T-helper 17 cell (primary cell): ENCODE measurements around the gene CDH1. TPM values are rescaled to one million over a fixed set of nuclear protein-coding genes. Genes with fewer than 3 reads are reported as not detected.

Experiments
- ATAC-seq: fragments of 150-1000 bp; cut with Tn5 transposase; 2 replicates; pipeline ENCODE4 v1.10.0; 2021; ENCODE audit warnings: mild to moderate bottlenecking, moderate library complexity
- DNase-seq, 3 donors: peaks; one replicate each; pipeline versions ENCODE4 v3.0.0 to v3.0.0-alpha.2; 2020 to 2021
- H3K9me3 ChIP-seq: one replicate; pipeline ENCODE4 v1.7.0; 2013; ENCODE audit warnings: low read length, mild to moderate bottlenecking; ENCODE audit not compliant: control insufficient read depth, poor library complexity, severe bottlenecking
- H3K27ac Mint-ChIP-seq: one replicate; pipeline ENCODE4 v1.8.0; 2022; ENCODE audit warnings: mild to moderate bottlenecking, moderate library complexity, mixed read lengths
- H3K27me3 Mint-ChIP-seq: one replicate; pipeline ENCODE4 v1.8.0; 2022; ENCODE audit warnings: mixed read lengths
- H3K36me3 Mint-ChIP-seq: one replicate; pipeline ENCODE4 v1.8.0; 2022; ENCODE audit warnings: low read depth, mixed read lengths
- H3K4me1 Mint-ChIP-seq: one replicate; pipeline ENCODE4 v1.8.0; 2022; ENCODE audit warnings: mild to moderate bottlenecking, mixed read lengths
- H3K4me3 Mint-ChIP-seq: one replicate; pipeline ENCODE4 v1.8.0; 2022; ENCODE audit warnings: mild to moderate bottlenecking, moderate library complexity, mixed read lengths
- total RNA-seq, 4 donors: library from RNA in 2 of 4; stranded (reverse) in 2 of 4; gene quantifications; one replicate each; pipeline ENCODE4 v1.2.3 and lab custom pipeline; 2022 to 2026

CDH1 gene
- total RNA-seq, 2 donors from 2014 or later: 0.44 to 0.47 TPM

- ATAC-seq: no peak
- Mint-ChIP-seq H3K4me3 (peak overlapping the region; percentile 73), H3K27me3 (peaks cover 53% of the 10 kb centered on the region), H3K4me1 (peaks cover 5% of the 10 kb centered on the region), H3K27ac (no peak overlapping the region), H3K36me3 (peaks cover 5% of the 10 kb centered on the region)
- no peaks in the 10 kb centered on the region for H3K9me3 ChIP-seq
- DNase-seq: no peak
Observed at GRCh38 chr16:68737730-68738629, 888 bp downstream of the CDH1 start.

GRCh38 chr16:68739964-68740627, 3.0 kb downstream of the CDH1 start:
- H3K27ac Mint-ChIP-seq: no peak overlapping the region
- peaks cover 5% of the 10 kb centered on the region for H3K4me1 Mint-ChIP-seq
- DNase-seq (no peak), ATAC-seq (no peak)
- H3K36me3 Mint-ChIP-seq: peaks cover 5% of the 10 kb centered on the region
- no peak overlapping the region for H3K4me3 Mint-ChIP-seq
- H3K27me3 Mint-ChIP-seq: peaks cover 54% of the 10 kb centered on the region
- no peaks in the 10 kb centered on the region for H3K9me3 ChIP-seq

- no peaks in the 10 kb centered on the region for H3K9me3 ChIP-seq
- DNase-seq: no peak
- Mint-ChIP-seq H3K4me3 (no peak overlapping the region), H3K27ac (no peak overlapping the region), H3K27me3 (peaks cover 51% of the 10 kb centered on the region), H3K4me1 (peaks cover 5% of the 10 kb centered on the region), H3K36me3 (peaks cover 4% of the 10 kb centered on the region)
- ATAC-seq: no peak
Observed at GRCh38 chr16:68740628-68741346, 3.7 kb downstream of the CDH1 start.

GRCh38 chr16:68743664-68744063, 6.6 kb downstream of the CDH1 start:
- H3K36me3 Mint-ChIP-seq: no peaks in the 10 kb centered on the region
- DNase-seq (no peak), ATAC-seq (no peak)
- H3K4me3 Mint-ChIP-seq: no peak overlapping the region
- no peaks in the 10 kb centered on the region for H3K9me3 ChIP-seq
- peaks cover 32% of the 10 kb centered on the region for H3K27me3 Mint-ChIP-seq
- H3K27ac Mint-ChIP-seq: no peak overlapping the region
- H3K4me1 Mint-ChIP-seq: peaks cover 2% of the 10 kb centered on the region

GRCh38 chr16:68744744-68745280, 7.7 kb downstream of the CDH1 start:
- Mint-ChIP-seq H3K4me1 (peaks cover 2% of the 10 kb centered on the region), H3K4me3 (no peak overlapping the region), H3K27me3 (peaks cover 38% of the 10 kb centered on the region), H3K36me3 (no peaks in the 10 kb centered on the region), H3K27ac (no peak overlapping the region)
- H3K9me3 ChIP-seq: no peaks in the 10 kb centered on the region
- DNase-seq (no peak), ATAC-seq (no peak)

GRCh38 chr16:68746951-68747350, 9.9 kb downstream of the CDH1 start:
- ATAC-seq (no peak), DNase-seq (no peak)
- no peak overlapping the region for H3K27ac Mint-ChIP-seq
- no peaks in the 10 kb centered on the region for H3K4me1 Mint-ChIP-seq
- no peaks in the 10 kb centered on the region for H3K9me3 ChIP-seq
- no peak overlapping the region for H3K4me3 Mint-ChIP-seq
- H3K27me3 Mint-ChIP-seq: peaks cover 20% of the 10 kb centered on the region
- H3K36me3 Mint-ChIP-seq: no peaks in the 10 kb centered on the region

GRCh38 chr16:68749432-68749831, 12.3 kb downstream of the CDH1 start:
- H3K4me1 Mint-ChIP-seq: no peaks in the 10 kb centered on the region
- no peak overlapping the region for H3K27ac Mint-ChIP-seq
- H3K27me3 Mint-ChIP-seq: peaks cover 18% of the 10 kb centered on the region
- ATAC-seq (no peak), DNase-seq (no peak)
- no peaks in the 10 kb centered on the region for H3K36me3 Mint-ChIP-seq
- H3K4me3 Mint-ChIP-seq: no peak overlapping the region
- H3K9me3 ChIP-seq: no peaks in the 10 kb centered on the region

GRCh38 chr16:68750193-68750695, 13.2 kb downstream of the CDH1 start:
- H3K4me1 Mint-ChIP-seq: peaks cover 2% of the 10 kb centered on the region
- no peak overlapping the region for H3K27ac Mint-ChIP-seq
- H3K36me3 Mint-ChIP-seq: peaks cover 2% of the 10 kb centered on the region
- DNase-seq (no peak), ATAC-seq (no peak)
- H3K27me3 Mint-ChIP-seq: peaks cover 17% of the 10 kb centered on the region
- H3K4me3 Mint-ChIP-seq: no peak overlapping the region
- no peaks in the 10 kb centered on the region for H3K9me3 ChIP-seq

- H3K4me3 Mint-ChIP-seq: no peak overlapping the region
- no peak overlapping the region for H3K27ac Mint-ChIP-seq
- no peak for ATAC-seq
- no peaks in the 10 kb centered on the region for H3K9me3 ChIP-seq
- H3K27me3 Mint-ChIP-seq: peaks cover 17% of the 10 kb centered on the region
- peaks cover 2% of the 10 kb centered on the region for H3K4me1 Mint-ChIP-seq
- H3K36me3 Mint-ChIP-seq: peaks cover 2% of the 10 kb centered on the region
- DNase-seq: no peak
Observed at GRCh38 chr16:68751160-68751559, 14.1 kb downstream of the CDH1 start.

GRCh38 chr16:68752602-68753001, 15.5 kb downstream of the CDH1 start:
- ATAC-seq (no peak), DNase-seq (no peak)
- Mint-ChIP-seq H3K4me3 (no peak overlapping the region), H3K27me3 (peaks cover 17% of the 10 kb centered on the region), H3K36me3 (peaks cover 2% of the 10 kb centered on the region), H3K4me1 (peaks cover 9% of the 10 kb centered on the region), H3K27ac (no peak overlapping the region)
- no peaks in the 10 kb centered on the region for H3K9me3 ChIP-seq

GRCh38 chr16:68754084-68754792, 17.1 kb downstream of the CDH1 start:
- ATAC-seq: no peak
- Mint-ChIP-seq H3K4me3 (no peak overlapping the region), H3K27ac (peak overlapping the region; percentile 54), H3K36me3 (peaks cover 2% of the 10 kb centered on the region), H3K4me1 (peaks cover 10% of the 10 kb centered on the region), H3K27me3 (peaks cover 7% of the 10 kb centered on the region)
- DNase-seq: no peak
- no peaks in the 10 kb centered on the region for H3K9me3 ChIP-seq

GRCh38 chr16:68756239-68756915, 19.3 kb downstream of the CDH1 start:
- ATAC-seq (peak; percentile 74), DNase-seq (no peak)
- H3K27me3 Mint-ChIP-seq: peaks cover 16% of the 10 kb centered on the region
- peaks cover 10% of the 10 kb centered on the region for H3K4me1 Mint-ChIP-seq
- peaks cover 3% of the 10 kb centered on the region for H3K36me3 Mint-ChIP-seq
- H3K9me3 ChIP-seq: no peaks in the 10 kb centered on the region
- H3K4me3 Mint-ChIP-seq: no peak overlapping the region
- H3K27ac Mint-ChIP-seq: no peak overlapping the region
